Measurements from ENCODE around the gene TOPBP1.

DNA sequence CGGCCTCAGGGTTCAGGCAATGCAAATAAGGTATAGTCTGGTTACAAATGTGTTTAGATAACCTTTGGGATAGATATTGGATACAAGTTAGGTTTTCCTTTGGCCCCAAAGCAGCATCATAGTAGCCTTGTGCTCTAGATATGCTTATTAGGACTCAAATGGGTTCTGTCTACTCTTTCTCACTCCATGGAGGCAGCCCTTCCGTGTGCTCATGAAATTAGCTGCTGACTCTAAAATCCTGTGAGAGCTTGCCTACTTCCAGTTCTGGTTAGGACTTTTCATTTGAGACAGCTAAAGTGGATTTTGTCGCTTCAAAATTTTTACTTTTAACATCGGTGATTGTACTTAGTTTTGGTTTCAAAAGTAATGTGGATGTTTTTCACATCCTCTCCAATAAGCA, 86.7 kb downstream of the TOPBP1 start:
- TF ChIP-seq, protein P1, sequence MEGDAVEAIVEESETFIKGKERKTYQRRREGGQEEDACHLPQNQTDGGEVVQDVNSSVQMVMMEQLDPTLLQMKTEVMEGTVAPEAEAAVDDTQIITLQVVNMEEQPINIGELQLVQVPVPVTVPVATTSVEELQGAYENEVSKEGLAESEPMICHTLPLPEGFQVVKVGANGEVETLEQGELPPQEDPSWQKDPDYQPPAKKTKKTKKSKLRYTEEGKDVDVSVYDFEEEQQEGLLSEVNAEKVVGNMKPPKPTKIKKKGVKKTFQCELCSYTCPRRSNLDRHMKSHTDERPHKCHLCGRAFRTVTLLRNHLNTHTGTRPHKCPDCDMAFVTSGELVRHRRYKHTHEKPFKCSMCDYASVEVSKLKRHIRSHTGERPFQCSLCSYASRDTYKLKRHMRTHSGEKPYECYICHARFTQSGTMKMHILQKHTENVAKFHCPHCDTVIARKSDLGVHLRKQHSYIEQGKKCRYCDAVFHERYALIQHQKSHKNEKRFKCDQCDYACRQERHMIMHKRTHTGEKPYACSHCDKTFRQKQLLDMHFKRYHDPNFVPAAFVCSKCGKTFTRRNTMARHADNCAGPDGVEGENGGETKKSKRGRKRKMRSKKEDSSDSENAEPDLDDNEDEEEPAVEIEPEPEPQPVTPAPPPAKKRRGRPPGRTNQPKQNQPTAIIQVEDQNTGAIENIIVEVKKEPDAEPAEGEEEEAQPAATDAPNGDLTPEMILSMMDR (conservative IDR thresholded peaks at IDR 0.05; ENCODE audit: low read depth in 2 of 2): no peak
- TF ChIP-seq EZH2 (IDR thresholded peaks at IDR 0.05; ENCODE audit: low read depth, unreplicated experiment) (no peak), EZH2phosphoT487 (IDR thresholded peaks at IDR 0.05; ENCODE audit: unreplicated experiment) (no peak), STAT1 (IDR thresholded peaks at IDR 0.05; ENCODE audit: unreplicated experiment) (no peak)
